Measurements from ENCODE around the gene SLC12A8. TPM values are rescaled to one million over a fixed set of nuclear protein-coding genes. Genes with fewer than 3 reads are reported as not detected.

Gene SLC12A8
- total RNA-seq, 1 donor from 2014 or later, result 9.0 TPM

- no peak for DNase-seq
These were observed 136.1 kb downstream of the SLC12A8 start for GRCh38 chr3:125076464-125076863.

DNA sequence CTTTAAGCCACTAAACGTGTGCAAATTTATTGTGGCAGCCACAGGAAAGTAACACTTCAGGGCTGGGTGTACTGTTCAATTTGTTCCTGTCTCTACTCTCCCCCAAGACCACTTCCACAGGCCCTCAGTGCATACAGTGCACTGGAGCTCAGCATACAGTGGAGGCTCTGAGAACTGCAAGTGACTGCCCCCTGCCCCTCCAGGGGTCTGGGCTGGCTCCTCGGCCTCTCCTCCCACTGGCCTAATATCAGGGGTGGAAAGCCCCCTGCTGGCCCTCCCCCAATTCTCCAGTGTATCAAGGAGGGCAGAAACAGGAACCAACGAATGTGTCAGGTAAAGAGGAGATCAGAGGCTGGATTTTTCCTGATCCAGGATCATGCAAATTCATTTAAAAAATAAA is 136.8 kb downstream of the SLC12A8 start:
- DNase-seq, result no peak

DNA sequence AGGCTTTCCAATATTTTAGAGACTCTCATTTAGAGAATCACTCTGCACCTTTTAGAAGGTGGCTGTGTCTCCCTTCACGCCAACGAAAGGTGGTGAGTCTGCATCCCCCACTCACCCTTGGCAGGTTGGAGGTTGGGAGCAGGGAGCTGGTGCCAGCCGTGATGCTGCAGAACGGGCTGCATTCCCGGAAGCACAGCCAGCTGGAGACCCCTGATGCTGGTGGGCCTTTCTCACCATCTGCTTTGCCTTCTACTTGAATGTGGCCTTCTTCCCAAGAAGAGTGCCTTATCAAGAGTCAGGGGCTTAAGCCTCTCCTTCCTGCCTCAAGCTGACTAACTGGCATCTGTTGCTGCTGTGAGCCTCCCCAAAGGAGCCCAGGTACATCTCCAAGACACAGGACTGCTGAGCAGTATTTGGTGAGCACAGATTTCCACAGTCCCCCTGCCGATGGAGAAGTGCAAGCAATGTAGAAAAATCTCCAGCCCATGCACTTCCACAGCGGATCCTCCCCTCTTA is 139.1 kb downstream of the SLC12A8 start:
- DNase-seq, result peak; percentile 43

DNA sequence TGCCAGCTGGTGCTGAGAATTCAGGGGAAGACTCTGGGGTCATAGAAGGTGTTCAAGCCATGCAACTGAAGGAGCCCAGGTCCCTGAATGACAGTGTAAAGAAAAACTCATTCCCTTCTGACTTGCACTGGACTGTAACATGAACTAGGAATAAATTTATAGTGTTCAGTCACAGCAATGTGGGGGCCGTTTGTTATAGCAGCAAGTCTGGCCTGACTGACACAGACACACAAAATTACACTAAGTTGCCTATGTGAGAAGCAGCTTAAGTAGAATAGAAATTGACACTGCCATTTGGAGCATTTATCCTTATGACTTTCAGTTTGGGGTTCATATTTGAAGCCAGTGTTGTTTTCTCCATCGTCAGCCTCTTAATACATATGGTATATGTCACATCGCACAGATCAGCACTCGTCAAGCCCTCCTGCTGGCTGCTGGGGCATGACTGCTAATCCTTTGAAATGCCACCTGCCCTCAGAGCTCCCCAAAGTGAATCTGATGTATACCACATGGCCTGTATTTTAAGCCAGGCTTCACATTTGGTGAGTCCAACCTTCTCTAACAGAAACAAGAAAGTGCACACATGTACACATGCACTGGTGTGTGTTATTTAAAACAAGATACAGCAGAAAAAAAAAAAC is 139.7 kb downstream of the SLC12A8 start:
- peak; percentile 71 for DNase-seq

DNA sequence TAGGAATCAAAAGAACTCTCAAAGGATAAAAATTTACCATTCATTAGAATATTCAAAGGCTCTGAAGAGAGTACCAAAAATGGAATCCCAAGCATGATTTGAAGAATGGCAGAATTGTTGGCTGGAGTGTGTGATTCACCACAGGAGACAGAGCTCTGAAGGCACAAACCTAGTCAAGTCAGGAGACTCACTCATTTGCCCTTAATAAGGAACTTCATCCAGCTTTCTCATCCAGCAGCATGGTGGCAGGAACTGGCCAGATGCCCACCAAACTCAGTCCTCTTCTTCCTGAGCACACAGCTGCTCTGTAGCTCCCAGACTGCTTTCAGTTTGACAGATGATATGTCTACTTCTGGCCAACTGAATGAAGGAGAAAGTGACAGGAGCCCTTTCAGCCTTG is 140.2 kb downstream of the SLC12A8 start:
- DNase-seq, result peak; percentile 72

DNA sequence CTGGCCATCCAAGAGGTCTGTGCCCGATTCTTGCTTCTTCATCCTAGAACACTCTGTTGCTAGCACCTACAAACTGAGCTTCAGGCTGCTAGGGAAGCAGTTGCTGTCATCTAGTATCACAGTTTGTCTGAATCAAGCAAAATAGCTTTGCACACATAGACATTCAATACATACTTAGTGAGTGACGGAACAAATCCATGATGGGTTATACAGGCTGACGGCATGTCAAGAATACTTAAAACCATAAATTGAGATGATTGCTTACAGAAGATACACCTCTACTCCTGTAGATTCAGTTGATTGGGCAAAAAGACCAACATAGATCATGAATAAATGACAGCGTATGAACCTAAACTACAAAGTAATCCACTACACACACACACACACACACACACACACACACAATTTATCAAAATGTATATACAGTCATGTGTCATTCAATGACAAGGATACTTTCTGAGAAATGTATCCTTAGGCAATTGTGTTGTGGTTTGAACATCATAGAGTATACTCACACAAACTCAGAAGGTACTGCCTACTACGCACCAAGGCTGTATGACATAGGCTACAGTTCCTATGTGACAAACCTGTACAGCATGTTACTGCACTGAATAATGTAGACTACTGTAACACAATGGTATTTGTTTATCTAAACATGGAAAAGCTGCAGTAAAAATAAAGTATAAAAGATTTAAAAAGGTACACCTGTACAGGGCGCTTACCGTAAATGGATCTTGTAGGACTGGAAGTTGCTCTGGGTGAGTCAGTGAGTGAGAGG is 142.4 kb downstream of the SLC12A8 start:
- DNase-seq, result no peak

DNA sequence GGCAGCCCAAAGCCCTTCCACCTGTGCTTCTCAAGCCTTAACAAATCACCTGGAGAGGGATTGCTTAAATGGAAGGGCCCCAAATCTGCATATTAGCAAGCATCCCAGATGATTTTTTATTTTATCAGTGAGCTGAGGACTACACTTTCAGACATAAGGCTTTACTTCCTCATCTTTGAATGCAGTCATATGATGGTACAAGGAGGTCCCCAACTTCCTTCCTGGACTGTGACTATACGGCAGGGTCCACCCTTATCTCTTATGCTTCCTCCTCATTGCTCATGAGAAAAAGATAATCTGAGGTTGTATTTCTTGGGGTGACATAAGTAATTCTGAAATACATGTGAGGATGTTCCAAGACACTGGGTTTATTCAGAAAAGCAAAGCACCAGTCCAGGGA is 143.1 kb downstream of the SLC12A8 start:
- DNase-seq, result no peak

DNA sequence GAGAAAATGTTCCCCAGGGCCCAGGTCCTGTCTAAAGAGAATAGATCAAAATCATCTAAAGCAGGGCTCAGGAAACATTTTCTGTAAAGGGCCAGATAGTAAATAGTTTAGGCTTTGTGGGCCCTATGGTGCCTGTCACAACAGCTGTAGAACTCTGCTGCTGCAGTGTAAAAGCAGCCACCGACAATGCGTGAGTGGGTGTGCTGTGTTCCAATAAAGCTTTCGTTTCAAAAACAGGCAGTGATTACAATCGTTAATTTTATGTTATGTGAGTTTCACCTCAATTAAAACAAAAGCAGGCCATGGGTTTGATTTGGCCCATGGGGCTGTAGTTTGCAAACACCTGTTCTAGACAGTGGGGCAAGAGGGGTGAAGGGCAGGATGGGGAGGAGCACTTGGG is 144.3 kb downstream of the SLC12A8 start:
- no peak for DNase-seq

- DNase-seq, result no peak
These were observed 145.3 kb downstream of the SLC12A8 start for GRCh38 chr3:125067225-125067624.

- DNase-seq, result no peak
These were observed 149.5 kb downstream of the SLC12A8 start for GRCh38 chr3:125062904-125063618.

DNA sequence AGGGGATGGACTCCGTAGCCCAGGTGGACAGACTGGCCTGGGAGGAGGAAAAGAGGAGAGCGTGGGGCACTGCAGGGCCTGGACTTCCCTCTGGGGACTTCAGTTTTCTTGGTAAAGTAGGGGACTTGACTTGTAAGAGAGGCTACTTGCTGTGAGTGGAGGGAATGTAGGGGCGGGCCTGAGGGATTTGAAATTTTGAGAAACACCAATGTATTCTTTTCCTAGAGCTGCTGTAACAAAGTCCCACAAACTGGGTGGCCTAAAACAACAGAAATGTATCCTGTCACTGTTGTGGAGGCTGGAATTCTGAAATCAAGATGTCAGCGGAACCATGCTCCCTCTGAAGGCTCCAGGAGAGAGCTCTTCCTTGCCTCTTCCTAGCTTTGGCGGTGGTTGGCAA is 150.9 kb downstream of the SLC12A8 start:
- no peak for DNase-seq

GRCh38 chr3:125061170-125061569 is 151.4 kb downstream of the SLC12A8 start:
- peak; percentile 69 for DNase-seq

DNA sequence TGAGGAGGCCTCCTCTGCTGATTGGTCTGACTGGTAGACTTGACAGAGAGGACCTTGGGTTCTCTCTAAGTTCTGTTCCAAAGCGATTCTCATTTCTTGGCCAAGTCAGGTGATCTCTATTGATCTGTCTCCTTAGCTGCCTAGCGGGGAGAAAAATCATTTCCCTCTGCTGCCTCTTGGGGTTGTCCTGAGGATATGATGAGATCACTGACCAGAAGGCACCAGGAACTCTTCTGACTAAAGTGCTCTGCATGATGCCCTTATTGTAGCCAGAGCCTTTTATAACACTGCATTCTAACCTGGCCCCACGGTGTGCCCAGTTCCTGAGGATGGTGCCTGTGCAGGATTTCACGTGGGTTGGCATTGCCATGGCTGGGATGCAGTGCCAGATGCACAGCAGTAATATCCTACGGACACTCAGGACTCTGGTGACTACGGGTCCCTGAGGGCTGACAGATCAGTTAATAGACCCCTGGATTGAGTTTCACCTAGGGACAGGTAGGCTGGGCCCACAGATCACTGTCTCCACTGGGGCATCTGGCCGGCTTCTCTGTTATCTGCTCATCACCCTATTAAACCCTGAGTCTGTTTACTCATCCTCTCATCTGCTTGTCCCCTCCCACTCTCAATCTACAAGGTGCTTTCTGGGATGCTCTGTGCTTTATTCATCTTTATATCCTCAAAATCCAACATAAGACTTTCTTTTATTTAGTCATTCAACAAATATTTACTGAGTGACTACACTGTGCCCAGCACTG is 152.9 kb downstream of the SLC12A8 start:
- DNase-seq, result no peak

- DNase-seq, result no peak
These were observed 153.6 kb downstream of the SLC12A8 start for GRCh38 chr3:125058959-125059358.

DNA sequence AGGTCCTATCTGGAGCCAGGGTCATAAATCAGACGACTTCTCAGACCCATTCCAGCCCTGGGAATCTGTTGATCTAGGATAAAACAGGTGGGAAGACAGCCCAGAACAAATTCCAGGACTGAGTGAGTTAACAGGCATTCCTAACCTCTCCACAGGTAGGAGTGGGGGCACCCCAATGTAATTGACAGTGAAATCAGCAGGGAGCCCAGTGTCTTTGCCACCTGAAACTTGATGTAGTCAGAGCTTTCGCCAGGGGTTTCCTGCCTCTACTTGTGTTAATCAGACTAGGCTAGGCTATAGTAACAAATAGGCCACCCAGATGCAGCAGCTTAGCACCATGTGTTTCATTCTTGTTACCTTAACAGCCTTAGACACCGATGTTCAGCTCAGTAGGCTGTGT is 154.0 kb downstream of the SLC12A8 start:
- DNase-seq, result no peak

GRCh38 chr3:125057186-125057850 is 155.2 kb downstream of the SLC12A8 start:
- DNase-seq, result no peak

DNA sequence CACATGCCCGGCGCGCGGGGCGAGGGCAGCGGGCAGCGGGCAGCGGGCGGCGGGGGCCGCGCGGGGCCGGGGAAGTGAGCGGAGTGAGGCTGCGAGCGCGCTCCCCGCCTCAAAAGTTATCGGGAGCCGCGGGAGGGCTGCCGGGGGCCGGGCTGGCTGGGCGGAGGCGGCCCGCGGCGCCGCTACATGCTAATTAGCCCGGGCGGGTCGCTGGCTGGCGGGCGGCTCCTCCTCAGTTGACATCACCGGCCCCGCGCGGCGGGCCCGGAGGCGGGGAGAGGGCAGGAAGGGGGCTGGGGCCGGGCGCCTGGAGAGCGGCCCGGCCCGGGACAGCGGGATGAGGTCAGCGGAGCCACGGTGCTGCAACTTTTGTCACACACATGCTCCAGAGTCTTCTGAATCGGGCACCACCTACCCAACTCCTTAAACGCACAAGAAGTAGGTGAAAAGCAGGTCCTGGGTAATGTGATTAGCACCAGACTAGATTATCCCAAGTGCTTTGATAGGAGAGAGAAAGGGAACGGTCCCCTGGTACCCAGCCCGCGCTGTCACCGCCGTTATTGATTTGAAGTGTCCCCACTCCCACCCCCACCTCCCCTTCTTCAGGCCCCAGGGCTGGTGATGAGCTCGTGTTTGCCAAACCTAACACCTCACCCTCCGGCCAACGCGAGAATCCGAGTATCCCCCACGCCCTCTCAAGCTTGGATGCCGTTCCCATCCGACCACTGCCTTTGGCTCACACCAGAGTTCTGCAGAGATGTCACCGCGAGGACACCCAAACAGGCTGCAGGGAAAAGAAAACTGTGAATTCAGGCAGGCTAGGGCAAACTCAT is 156.4 kb downstream of the SLC12A8 start, which contains the start of gene HEG1:
HEG1 (minus strand) TSS at position 85 of the 833 bp plus-strand sequence. CDS start 107 bp downstream, outside the sequence.
- peak; percentile 90 for DNase-seq

DNA sequence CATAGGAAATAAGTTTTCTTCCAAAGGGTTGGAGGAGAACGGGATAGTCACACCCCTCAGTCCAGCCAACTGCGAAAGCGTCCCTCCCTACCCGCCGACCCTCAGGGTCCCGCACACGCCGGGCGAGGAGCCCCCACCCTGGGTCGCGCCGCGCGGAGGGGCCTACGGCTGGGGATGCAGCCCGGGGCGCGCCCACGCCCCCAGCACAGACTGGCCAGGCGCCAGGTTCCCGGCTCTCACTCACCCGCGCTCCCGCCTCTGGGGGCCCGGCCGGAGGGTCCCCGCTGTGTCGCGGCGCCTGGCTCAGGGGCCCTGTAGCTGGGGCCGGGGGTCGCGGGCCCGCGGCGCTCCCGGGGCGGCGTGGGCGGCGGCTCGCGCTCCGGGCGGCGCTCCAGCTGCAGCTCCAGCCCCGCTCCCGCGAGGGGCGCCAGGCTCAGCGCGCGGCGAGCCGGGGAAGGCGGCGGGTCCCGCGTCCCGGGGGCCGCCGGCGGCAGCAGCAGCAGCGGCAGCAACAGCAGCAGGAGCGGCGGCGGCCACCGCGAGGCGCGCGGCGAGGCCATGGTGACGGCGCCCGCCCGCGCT is 157.1 kb downstream of the SLC12A8 start:
- DNase-seq, result peak; percentile 63

DNA sequence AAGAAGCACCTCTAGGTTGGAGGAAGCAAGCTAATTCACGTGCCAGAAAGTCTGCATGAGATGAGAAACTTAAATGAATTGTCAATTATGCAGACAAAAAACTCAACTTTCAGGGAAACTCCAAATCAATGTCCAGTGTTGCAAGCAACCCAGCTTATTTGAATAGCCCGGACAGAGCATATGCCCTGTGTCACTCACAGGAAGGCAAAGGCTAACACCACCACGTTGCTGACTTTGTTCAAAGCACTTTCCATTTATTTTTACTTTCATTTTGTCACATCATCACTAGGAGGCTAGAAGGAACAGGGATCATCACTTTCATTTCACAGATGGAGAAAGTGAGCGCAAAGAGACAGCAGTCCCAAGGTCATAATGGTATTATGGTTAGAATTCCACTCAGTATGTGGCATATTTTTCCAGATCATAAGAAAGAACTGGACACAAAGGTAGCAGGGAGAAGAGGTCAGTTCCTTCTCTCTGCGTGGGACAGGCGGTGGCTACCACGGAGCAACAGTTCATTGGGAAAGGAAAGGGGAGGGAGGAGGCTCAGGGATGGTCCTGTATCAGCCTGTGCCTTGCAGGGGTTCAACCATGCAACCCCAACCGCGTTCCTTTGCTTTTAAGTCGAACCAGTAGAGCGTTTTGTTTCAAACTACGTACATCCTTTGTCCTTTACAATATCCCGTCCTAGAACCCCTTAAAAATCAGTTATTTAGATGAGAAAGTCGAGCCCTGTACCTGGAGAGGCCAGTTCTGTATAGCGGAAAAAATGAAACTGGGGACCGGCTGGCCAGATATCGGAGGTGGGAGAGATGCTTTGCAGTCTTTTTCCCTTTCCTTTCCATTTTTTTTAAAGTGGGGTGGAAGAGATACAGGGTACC is 157.9 kb downstream of the SLC12A8 start:
- peak; percentile 64 for DNase-seq

All from tongue (tissue), 2 donors.